Activated B cell treated with CpG ODN at 0.5 μM for 24 hours (primary cell): ENCODE data around the gene ARHGEF4. TPM values are rescaled to one million over a fixed set of nuclear protein-coding genes. Genes with fewer than 3 reads are reported as not detected.

Experiments
- ATAC-seq: fragments of 200-7000 bp; cut with Tn5 transposase; one replicate; pipeline ENCODE4 v1.10.0; 2021; ENCODE audit warnings: low read depth, mild to moderate bottlenecking, moderate library complexity
- CTCF ChIA-PET: fragments of 350-600 bp; sonication (Branson Sonifier 250); formaldehyde crosslinking; loops from one replicate; lab custom pipeline; 2021; ENCODE audit warnings: antibody characterized with exemption; lab: Charles Lee
- POLR2A ChIA-PET: fragments of 350-600 bp; sonication (Branson Sonifier 250); formaldehyde crosslinking; loops from one replicate; lab custom pipeline; 2021; ENCODE audit warnings: antibody characterized with exemption; lab: Charles Lee
- DNase-seq: peaks from one replicate; pipeline ENCODE4 v3.0.0; 2022
- H3K27ac Mint-ChIP-seq: one replicate; pipeline ENCODE4 v1.8.0; 2020; ENCODE audit warnings: mixed read lengths
- H3K27me3 Mint-ChIP-seq: one replicate; pipeline ENCODE4 v1.8.0; 2021; ENCODE audit warnings: mixed read lengths
- H3K36me3 Mint-ChIP-seq: one replicate; pipeline ENCODE4 v1.8.0; 2021; ENCODE audit warnings: low read depth, mixed read lengths
- H3K4me1 Mint-ChIP-seq: one replicate; pipeline ENCODE4 v1.8.0; 2021; ENCODE audit warnings: mixed read lengths
- H3K4me3 Mint-ChIP-seq: one replicate; pipeline ENCODE4 v1.8.0; 2020; ENCODE audit warnings: mild to moderate bottlenecking, mixed read lengths
- H3K9me3 Mint-ChIP-seq: one replicate; pipeline ENCODE4 v1.8.0; 2020; ENCODE audit warnings: mixed read lengths
- CTCF ChIP-seq: fragments of 200-600 bp; IDR thresholded peaks from one replicate; pipeline ENCODE4 v1.8.0; 2022; ENCODE audit warnings: antibody characterized with exemption, mild to moderate bottlenecking
- intact Hi-C: fragments of 100-400 bp; cut with micrococcal nuclease; formaldehyde crosslinking; loops from one replicate; pipeline ENCODE4 v1.15.1; 2024
- total RNA-seq: library from RNA; stranded (reverse); gene quantifications from 2 replicates; pipeline ENCODE4 v1.2.3, GENCODE V29; 2022

ARHGEF4 gene
- total RNA-seq, 1 donor from 2014 or later: 0.29 TPM

DNA sequence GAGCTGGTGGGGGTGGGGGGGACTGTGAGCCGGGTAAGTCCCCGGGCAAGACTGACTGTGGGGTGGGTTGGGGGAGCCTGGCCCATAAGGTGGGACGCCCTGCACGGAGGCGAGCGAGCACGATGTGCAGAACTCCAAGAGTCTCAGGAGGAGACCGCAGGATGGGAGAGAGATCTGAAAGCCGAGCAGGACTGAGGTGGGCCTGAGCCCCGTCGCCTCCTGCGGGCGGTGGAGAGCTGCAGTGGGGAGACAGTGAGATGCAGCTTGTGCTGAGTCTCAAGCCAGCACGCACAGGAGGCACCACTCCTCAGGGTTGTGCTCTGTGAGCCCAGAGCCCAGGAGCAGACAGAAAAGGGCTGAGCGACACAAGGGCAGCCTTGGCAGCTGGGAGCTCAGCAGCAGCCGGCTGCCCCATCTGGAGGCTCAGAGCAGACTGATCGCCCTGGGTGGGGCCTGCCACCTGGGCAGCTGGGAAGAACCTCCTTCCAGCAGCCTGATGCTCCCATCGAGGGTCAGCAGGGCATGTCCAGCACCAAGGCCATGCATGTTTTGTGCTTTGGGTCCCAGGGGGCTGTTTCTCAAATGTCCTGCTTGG is 15.9 kb downstream of the ARHGEF4 start:
- intact Hi-C loops: no loop called here
- TF ChIP-seq CTCF: no peak
- peaks cover 8% of the 10 kb centered on the region for H3K9me3 Mint-ChIP-seq
- H3K27me3 Mint-ChIP-seq: peaks cover 9% of the 10 kb centered on the region
- no peak overlapping the region for H3K27ac Mint-ChIP-seq
- CTCF ChIA-PET: interaction anchor here (1.7 kb wide), 1 partner anchor 55 kb away, joined by 6 read pairs; no protein-coding TSS in a partner anchor
- ATAC-seq: no peak
- no peak for DNase-seq
- H3K36me3 Mint-ChIP-seq: no peaks in the 10 kb centered on the region
- POLR2A ChIA-PET: no interaction called here
- peaks cover 12% of the 10 kb centered on the region for H3K4me1 Mint-ChIP-seq
- H3K4me3 Mint-ChIP-seq: no peak overlapping the region

DNA sequence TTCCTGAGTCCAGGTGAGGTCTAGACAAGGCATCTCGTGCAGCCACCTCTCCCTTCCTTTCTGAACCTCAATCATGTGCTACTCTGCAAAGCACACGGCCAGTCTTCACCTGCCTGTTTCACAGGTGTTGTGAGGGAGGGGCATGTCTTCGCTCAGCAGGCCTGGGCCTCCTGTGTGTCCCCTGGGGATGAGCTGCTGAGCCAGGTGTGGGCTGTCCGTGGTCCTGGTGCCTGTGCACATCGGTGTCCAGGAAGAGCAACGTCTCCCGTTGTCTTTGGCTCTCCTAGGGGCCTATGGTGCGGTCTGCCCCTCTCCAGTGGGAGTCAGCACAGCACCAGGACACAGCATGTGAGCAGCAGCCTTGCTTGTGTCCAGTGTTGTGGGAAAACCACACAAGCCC is 16.7 kb downstream of the ARHGEF4 start:
- Mint-ChIP-seq H3K9me3 (peaks cover 8% of the 10 kb centered on the region), H3K27ac (no peak overlapping the region), H3K4me3 (no peak overlapping the region), H3K27me3 (peaks cover 9% of the 10 kb centered on the region), H3K4me1 (peaks cover 12% of the 10 kb centered on the region), H3K36me3 (no peaks in the 10 kb centered on the region)
- intact Hi-C loops: no loop called here
- DNase-seq (no peak), ATAC-seq (no peak)
- ChIA-PET CTCF (interaction anchor here (1.2 kb wide), 1 partner anchor 56 kb away, joined by 3 read pairs; no protein-coding TSS in a partner anchor), POLR2A (no interaction called here)
- TF ChIP-seq CTCF: no peak

GRCh38 chr2:130854301-130854700 is 17.6 kb downstream of the ARHGEF4 start:
- ATAC-seq (no peak), DNase-seq (no peak)
- Mint-ChIP-seq H3K4me1 (peaks cover 12% of the 10 kb centered on the region), H3K27me3 (peaks cover 9% of the 10 kb centered on the region), H3K36me3 (no peaks in the 10 kb centered on the region), H3K4me3 (no peak overlapping the region), H3K27ac (no peak overlapping the region), H3K9me3 (peaks cover 8% of the 10 kb centered on the region)
- intact Hi-C loops: no loop called here
- ChIA-PET CTCF (interaction anchor here (1.0 to 1.2 kb wide), 2 partner anchors 19 to 57 kb away, joined by 3 read pairs; no protein-coding TSS in a partner anchor), POLR2A (no interaction called here)
- no peak for TF ChIP-seq CTCF

DNA sequence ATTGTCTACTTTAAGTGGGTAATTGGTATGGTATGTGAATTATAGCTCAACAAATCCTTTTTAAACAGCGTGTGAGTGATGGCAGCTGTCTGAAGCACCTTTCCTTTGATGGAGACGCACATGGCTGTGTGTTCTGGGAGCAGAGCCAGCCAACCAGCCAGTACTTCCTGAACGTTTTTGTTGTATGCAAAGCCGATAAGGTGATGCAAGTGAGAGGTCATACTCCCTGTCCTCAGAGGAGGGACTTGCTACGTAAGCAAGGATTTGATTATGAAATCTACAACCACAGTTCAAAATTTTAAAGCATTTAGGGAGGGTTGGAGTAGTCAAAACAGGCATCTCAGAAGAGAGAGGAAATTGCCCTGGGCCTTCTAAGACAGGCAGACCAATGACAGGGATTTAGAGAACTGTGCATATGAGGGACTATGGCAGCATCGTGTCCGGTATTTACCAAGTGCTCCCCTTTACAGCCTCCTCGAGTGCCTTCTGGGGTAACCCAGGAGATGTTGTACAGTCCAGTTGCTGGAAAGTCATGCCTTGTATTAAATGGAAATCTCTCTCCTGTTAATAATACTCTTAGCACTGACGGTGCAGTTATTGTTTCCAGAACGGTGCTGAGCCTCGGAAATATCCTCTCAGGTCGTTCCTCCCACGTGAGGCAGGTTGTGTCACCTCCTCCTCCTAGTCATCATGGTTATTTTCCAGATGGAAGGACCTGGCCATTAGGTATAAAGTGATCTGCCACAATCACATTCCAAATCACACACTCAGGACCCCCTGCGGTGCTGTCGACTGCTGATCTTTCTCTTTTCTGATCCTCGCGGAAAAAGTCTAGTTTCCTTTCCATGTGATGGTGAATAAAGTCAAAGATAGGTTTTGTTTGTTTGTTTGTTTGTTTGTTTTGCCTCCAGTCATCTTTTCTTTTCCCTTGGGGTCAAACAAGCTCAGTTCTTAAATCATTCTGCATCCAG is 28.4 kb downstream of the ARHGEF4 start:
- peaks cover 4% of the 10 kb centered on the region for H3K27me3 Mint-ChIP-seq
- intact Hi-C loops: no loop called here
- no peak overlapping the region for H3K4me3 Mint-ChIP-seq
- ATAC-seq (no peak), DNase-seq (no peak)
- no peak for TF ChIP-seq CTCF
- H3K9me3 Mint-ChIP-seq: no peaks in the 10 kb centered on the region
- H3K36me3 Mint-ChIP-seq: no peaks in the 10 kb centered on the region
- ChIA-PET POLR2A (no interaction called here), CTCF (no interaction called here)
- H3K27ac Mint-ChIP-seq: no peak overlapping the region
- peaks cover 4% of the 10 kb centered on the region for H3K4me1 Mint-ChIP-seq
